T-cell (primary cell): Measurements from ENCODE around the gene MATN1. TPM values are rescaled to one million over a fixed set of nuclear protein-coding genes. Genes with fewer than 3 reads are reported as not detected.
A peak's percentile ranks its signal among the peaks of the same experiment; 100 is the strongest.

ENCODE experiments used
- ATAC-seq, 4 experiments: fragments of 200-7000 bp in 3 of 4; fragments of 150-1000 bp in 1 of 4; cut with Tn5 transposase; replicated peaks in 1 of 4; 1 replicate in 3 of 4; 2 replicates in 1 of 4; pipeline ENCODE4 v1.10.0; 2021; ENCODE audit warnings: moderate library complexity in 3 of 4, mild to moderate bottlenecking in 2 of 4, moderate number of reproducible peaks in 1 of 4
- CTCF ChIA-PET, 2 donors: fragments of 300-600 bp; sonication (Branson Sonifier 250); formaldehyde crosslinking; loops; one replicate each; lab custom pipeline; 2022; ENCODE audit warnings: antibody characterized with exemption in 2 of 2; lab: Charles Lee
- POLR2A ChIA-PET, 2 donors: fragments of 300-600 bp; sonication (Branson Sonifier 250); formaldehyde crosslinking; loops; one replicate each; lab custom pipeline; 2022; ENCODE audit warnings: antibody characterized with exemption in 2 of 2; lab: Charles Lee
- DNase-seq, 35 experiments: peaks; one replicate each; pipeline versions ENCODE4 v3.0.0 to v3.0.0-alpha.2; 2013 to 2023
- H3K27ac ChIP-seq: one replicate; pipeline ENCODE4 v1.5.1; 2013; ENCODE audit warnings: low read length
- H3K27me3 ChIP-seq, 2 experiments: replicated peaks in 1 of 2; 1 replicate in 1 of 2; 2 replicates in 1 of 2; pipeline versions ENCODE4 v1.6.1 to v1.7.0; 2013; ENCODE audit warnings: low read length in 1 of 2, mixed read lengths in 1 of 2; ENCODE audit not compliant: control insufficient read depth in 2 of 2, insufficient read depth in 2 of 2; ENCODE audit errors: extremely low read depth in 1 of 2
- H3K36me3 ChIP-seq, 2 donors: 1 replicate in 1 of 2; 2 replicates in 1 of 2; pipeline versions ENCODE4 v1.6.1 to v1.7.0; 2013; ENCODE audit warnings: low read length in 1 of 2; ENCODE audit not compliant: control insufficient read depth in 2 of 2, insufficient read depth in 1 of 2; ENCODE audit errors: extremely low read depth in 1 of 2
- H3K4me1 ChIP-seq, 2 experiments: 1 replicate in 1 of 2; 2 replicates in 1 of 2; pipeline versions ENCODE4 v1.6.1 to v1.7.0; 2013; ENCODE audit warnings: low read length in 2 of 2, mixed read lengths in 1 of 2; ENCODE audit not compliant: insufficient read depth in 2 of 2, control insufficient read depth in 1 of 2; ENCODE audit errors: extremely low read depth in 1 of 2
- H3K4me3 ChIP-seq, 2 donors: 1 replicate in 1 of 2; 2 replicates in 1 of 2; pipeline versions ENCODE4 v1.5.1 to v1.7.0; 2013; ENCODE audit warnings: mild to moderate bottlenecking in 2 of 2, low read length in 1 of 2, moderate library complexity in 1 of 2; ENCODE audit not compliant: control insufficient read depth in 1 of 2; ENCODE audit errors: extremely low read depth in 1 of 2
- H3K9me3 ChIP-seq: 2 replicates; pipeline ENCODE4 v1.7.0; 2013
- H3K27ac Mint-ChIP-seq, 2 donors: one replicate each; pipeline ENCODE4 v1.8.0; 2020 to 2021; ENCODE audit warnings: mild to moderate bottlenecking in 2 of 2, mixed read lengths in 2 of 2
- H3K27me3 Mint-ChIP-seq, 2 donors: one replicate each; pipeline ENCODE4 v1.8.0; 2021 to 2022; ENCODE audit warnings: mixed read lengths in 2 of 2
- H3K36me3 Mint-ChIP-seq: one replicate; pipeline ENCODE4 v1.8.0; 2021; ENCODE audit warnings: mixed read lengths
- H3K4me1 Mint-ChIP-seq, 3 donors: one replicate each; pipeline ENCODE4 v1.8.0; 2020 to 2022; ENCODE audit warnings: mixed read lengths in 3 of 3, mild to moderate bottlenecking in 1 of 3
- H3K4me3 Mint-ChIP-seq, 3 donors: one replicate each; pipeline ENCODE4 v1.8.0; 2020 to 2022; ENCODE audit warnings: mild to moderate bottlenecking in 3 of 3, mixed read lengths in 3 of 3, moderate library complexity in 3 of 3
- H3K9me3 Mint-ChIP-seq, 3 donors: one replicate each; pipeline ENCODE4 v1.8.0; 2020 to 2022; ENCODE audit warnings: mixed read lengths in 3 of 3
- WGBS: methylation state at CpG from one replicate; pipeline ENCODE4 v1.1.5; 2013; ENCODE audit warnings: missing lambda C conversion rate; ENCODE audit not compliant: insufficient coverage; 5-methylcytosine and 5-hydroxymethylcytosine counted together
- total RNA-seq, 35 experiments: library from RNA in 6 of 35; stranded (reverse) in 6 of 35; fragments of 120-200 nt in 1 of 35; gene quantifications; one replicate each; pipeline versions ENCODE4 v1.2.1 to v1.2.4 and lab custom pipeline; 2013 to 2026

Gene MATN1, protein sequence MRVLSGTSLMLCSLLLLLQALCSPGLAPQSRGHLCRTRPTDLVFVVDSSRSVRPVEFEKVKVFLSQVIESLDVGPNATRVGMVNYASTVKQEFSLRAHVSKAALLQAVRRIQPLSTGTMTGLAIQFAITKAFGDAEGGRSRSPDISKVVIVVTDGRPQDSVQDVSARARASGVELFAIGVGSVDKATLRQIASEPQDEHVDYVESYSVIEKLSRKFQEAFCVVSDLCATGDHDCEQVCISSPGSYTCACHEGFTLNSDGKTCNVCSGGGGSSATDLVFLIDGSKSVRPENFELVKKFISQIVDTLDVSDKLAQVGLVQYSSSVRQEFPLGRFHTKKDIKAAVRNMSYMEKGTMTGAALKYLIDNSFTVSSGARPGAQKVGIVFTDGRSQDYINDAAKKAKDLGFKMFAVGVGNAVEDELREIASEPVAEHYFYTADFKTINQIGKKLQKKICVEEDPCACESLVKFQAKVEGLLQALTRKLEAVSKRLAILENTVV
- total RNA-seq (1 to 10 TPM in 2 of 5 donors, under 1 TPM in 3; 0.20 to 5.5 (median 0.60) TPM), total RNA-seq (lab: John Stamatoyannopoulos, UW) (0.18 to 6.8 (median 2.1) reads per million in 29 experiments)
- total RNA-seq (2013): 0.42 TPM

DNA sequence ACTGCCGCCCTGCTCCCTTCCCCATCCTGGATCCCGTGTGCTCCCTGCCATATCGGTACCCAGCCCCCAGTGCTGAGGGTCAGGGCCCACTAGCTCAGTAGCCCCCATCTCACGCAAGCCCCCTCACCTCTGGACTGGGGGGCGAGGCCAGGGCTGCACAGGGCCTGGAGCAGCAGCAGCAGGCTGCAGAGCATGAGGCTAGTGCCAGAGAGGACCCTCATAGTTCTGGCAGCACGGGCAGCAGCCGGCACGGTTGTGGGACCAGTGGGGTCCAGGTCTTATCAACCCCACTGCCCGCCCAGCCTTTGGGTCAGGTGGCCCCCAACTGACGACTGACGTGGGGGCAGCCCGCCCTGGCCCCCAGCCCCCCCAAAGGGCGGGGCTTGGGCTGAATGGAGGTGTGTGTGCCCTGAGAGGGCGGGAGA lies at the start of gene MATN1:
MATN1 (minus strand) TSS at position 255 of the 425 bp plus-strand sequence; CDS start at position 221, 34 bp downstream.
- WGBS: 93% methylated on average over 9 of the region's 14 CpGs

DNA sequence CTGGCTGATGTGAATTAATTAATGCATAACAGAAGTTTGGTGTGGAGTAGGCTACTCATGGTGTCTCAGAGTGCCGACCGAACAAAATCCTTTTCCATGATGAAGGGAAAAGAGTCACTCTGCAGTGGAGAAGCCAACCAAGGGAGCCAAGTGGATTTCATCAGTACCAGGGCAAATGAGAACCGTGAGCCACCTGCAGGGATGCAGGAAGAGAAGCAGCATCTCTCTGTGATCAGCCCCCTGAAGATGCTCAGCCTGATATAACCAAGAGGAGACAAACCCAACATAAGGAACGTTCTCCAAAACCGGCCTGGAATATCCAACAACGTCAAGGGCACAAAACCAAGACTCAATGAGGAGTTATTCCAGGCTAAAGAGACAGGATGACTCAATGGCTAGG lies 47.6 kb upstream of the MATN1 start:
- Histone ChIP-seq H3K4me3 (no peak overlapping the region), H3K9me3 (no peaks in the 10 kb centered on the region), H3K36me3 (no peaks in the 10 kb centered on the region), H3K4me1 (peaks cover 4 to 10% of the 10 kb centered on the region in 2 experiments), H3K27me3 (peaks cover 0 to 8% of the 10 kb centered on the region in 2 experiments), H3K27ac (no peak overlapping the region)
- CTCF ChIA-PET: no interaction called here
- POLR2A ChIA-PET: interaction anchor here in 1 of 2 donors (0.6 kb wide), 1 partner anchor 92 kb away, joined by 3 read pairs; no protein-coding TSS in a partner anchor
- ATAC-seq (no peak), DNase-seq (no peak)
- no peak overlapping the region for H3K4me3 Mint-ChIP-seq
- H3K27ac Mint-ChIP-seq: no peak overlapping the region
- H3K27me3 Mint-ChIP-seq: no peaks in the 10 kb centered on the region
- peaks cover 6 to 12% (median 10%) of the 10 kb centered on the region in 3 donors for H3K4me1 Mint-ChIP-seq
- H3K36me3 Mint-ChIP-seq: no peaks in the 10 kb centered on the region
- H3K9me3 Mint-ChIP-seq: no peaks in the 10 kb centered on the region
- 83% methylated on average over 4 of the region's 6 CpGs for WGBS

More for the DNA sequence above, at the start of gene MATN1:
- POLR2A ChIA-PET: no interaction called here
- peak within 1 kb of the TSS; percentile 31 to 68 for H3K27ac Mint-ChIP-seq
- H3K9me3 ChIP-seq: no peaks in the 10 kb centered on the region
- H3K27me3 ChIP-seq: no peaks in the 10 kb centered on the region
- H3K4me1 ChIP-seq: peaks cover 0 to 43% of the 10 kb centered on the region in 2 experiments
- no peak within 1 kb of the TSS for H3K27ac ChIP-seq
- H3K4me3 ChIP-seq: no peak within 1 kb of the TSS
- DNase-seq (no peak), ATAC-seq (no peak)
- H3K9me3 Mint-ChIP-seq: no peaks in the 10 kb centered on the region
- peaks cover 0 to 47% of the 10 kb centered on the region in 2 donors for H3K36me3 ChIP-seq
- CTCF ChIA-PET: interaction anchor here (1.4 to 5.4 kb wide), 2 partner anchors 38 to 56 kb away, joined by 4 to 55 read pairs; no protein-coding TSS in a partner anchor
- H3K27me3 Mint-ChIP-seq: no peaks in the 10 kb centered on the region
- H3K4me3 Mint-ChIP-seq: no peak within 1 kb of the TSS
- peaks cover 27 to 51% (median 41%) of the 10 kb centered on the region in 3 donors for H3K4me1 Mint-ChIP-seq
- peaks cover 10% of the 10 kb centered on the region for H3K36me3 Mint-ChIP-seq

DNA sequence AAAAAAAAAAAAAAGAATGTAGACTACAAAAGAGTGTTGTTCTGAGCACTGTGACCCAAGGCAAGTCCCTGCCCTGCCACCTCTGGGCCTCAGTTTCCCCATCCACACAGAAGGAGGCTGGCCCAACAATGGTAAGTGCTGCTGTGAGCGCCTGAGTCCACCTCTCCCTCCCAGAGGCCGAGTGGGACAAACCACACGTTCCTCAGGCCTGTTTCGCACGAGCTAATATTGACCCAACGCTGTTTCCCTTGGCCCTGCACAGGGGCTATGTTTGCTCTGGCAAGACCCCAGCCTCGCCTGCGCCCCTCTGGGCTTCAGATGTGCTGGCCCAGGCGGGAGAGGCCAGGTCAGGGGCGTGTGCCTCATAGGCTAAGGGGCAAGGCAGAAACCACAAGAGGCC lies 46.8 kb upstream of the MATN1 start:
- ChIA-PET POLR2A (interaction anchor here in 1 of 2 donors (0.6 kb wide), 2 partner anchors 16 to 43 kb away, joined by 3 to 5 read pairs; no protein-coding TSS in a partner anchor), CTCF (no interaction called here)
- H3K27me3 ChIP-seq: peaks cover 0 to 6% of the 10 kb centered on the region in 2 experiments
- H3K27me3 Mint-ChIP-seq: no peaks in the 10 kb centered on the region
- H3K9me3 Mint-ChIP-seq: no peaks in the 10 kb centered on the region
- no peak overlapping the region for H3K4me3 ChIP-seq
- 88% methylated on average over 8 of the region's 10 CpGs for WGBS
- H3K36me3 Mint-ChIP-seq: no peaks in the 10 kb centered on the region
- peaks cover 13 to 18% (median 17%) of the 10 kb centered on the region in 3 donors for H3K4me1 Mint-ChIP-seq
- no peaks in the 10 kb centered on the region for H3K9me3 ChIP-seq
- no peak for DNase-seq
- no peak for ATAC-seq
- peaks cover 12 to 17% of the 10 kb centered on the region in 2 experiments for H3K4me1 ChIP-seq
- H3K36me3 ChIP-seq: no peaks in the 10 kb centered on the region
- no peak overlapping the region for H3K27ac ChIP-seq
- H3K4me3 Mint-ChIP-seq: no peak overlapping the region
- no peak overlapping the region for H3K27ac Mint-ChIP-seq

DNA sequence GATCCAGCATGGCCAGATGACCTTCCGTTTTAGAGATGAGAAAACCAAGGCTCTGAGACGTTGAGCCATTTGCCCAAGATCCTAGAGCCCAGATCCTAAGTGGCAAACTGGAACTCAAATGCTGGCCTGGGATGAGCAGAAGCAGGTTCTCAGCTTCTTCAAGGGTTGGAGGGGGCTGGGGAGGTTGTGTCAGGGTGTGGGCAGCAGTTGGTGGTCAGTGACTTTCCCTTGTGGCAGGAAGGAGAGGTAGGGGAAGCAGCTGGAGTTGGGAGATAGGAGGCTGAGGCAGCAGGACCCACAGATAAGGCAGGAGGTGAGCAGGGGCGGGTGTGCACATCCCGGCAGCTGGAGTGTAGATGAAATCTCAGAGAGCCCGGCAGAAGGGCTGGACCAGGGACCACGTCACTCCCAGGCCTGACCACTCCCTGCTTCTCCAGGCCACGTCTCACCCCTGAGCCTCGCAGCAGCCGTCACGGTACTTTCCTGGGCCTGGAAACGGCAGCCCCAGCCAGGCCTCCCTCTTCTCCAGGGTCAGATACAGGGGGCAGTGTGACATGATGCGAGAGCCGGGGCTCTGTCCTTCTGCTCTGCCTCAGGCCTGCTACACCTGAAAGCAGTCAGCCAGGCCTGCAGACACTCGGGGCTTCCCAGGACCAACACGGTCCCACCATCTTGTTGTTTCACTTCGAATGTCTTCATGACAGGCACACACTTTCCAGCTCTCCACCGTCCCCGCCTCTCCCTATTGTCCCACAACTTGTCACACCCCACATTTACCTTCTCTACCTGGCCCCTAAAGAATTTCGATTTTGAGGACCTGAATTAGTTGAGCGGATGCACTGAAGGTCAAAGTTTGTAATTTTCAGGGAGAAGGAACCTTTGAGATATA lies 45.7 kb upstream of the MATN1 start:
- Histone ChIP-seq H3K36me3 (no peaks in the 10 kb centered on the region), H3K4me3 (no peak overlapping the region), H3K9me3 (no peaks in the 10 kb centered on the region), H3K27ac (no peak overlapping the region), H3K4me1 (peaks cover 17 to 18% of the 10 kb centered on the region in 2 experiments), H3K27me3 (peaks cover 0 to 6% of the 10 kb centered on the region in 2 experiments)
- 92% methylated on average over 16 of the region's 20 CpGs for WGBS
- Mint-ChIP-seq H3K27ac (peak overlapping the region in 1 of 2 donors; percentile 57), H3K4me3 (no peak overlapping the region), H3K36me3 (no peaks in the 10 kb centered on the region), H3K27me3 (no peaks in the 10 kb centered on the region), H3K9me3 (no peaks in the 10 kb centered on the region), H3K4me1 (peaks cover 18 to 23% (median 20%) of the 10 kb centered on the region in 3 donors)
- CTCF ChIA-PET: no interaction called here
- POLR2A ChIA-PET: no interaction called here
- DNase-seq (no peak), ATAC-seq (peak in 1 of 4 experiments; percentile 14)

DNA sequence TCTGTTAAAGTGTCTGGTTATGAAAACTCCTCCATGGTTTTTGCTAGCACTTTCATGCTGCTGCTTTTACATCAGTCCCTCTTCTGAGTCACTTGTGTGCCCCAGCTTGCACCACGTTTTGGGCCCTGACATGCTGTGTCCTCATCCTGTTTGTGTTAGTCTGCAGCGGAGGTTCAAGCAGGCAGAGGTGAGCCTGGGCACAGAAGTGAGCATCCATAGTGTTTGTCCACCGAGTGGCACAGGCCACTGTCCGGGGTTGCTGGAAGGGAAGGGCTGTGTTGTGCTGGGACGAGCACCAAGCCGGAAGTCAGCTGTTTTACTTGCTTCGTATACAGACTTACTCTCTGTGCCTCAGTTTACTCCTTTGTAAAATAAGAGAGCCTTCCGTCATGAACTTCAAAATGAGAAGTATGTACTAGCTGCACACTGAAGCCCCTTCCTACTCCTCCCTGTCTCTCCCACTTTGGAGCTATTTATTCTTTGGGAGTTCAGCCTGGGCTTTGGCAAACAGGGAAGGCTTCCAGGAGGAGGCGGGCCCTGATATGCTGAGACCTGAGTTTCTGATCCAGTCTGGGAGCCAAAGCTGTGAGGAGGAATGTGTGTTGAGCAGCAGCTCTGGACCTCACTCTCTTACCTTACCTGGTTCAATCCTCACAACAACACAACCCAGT lies 44.9 kb upstream of the MATN1 start:
- 37% methylated on average over 2 of the region's 9 CpGs for WGBS
- no peaks in the 10 kb centered on the region for H3K9me3 ChIP-seq
- peak overlapping the region in 1 of 2 donors; percentile 57 for H3K27ac Mint-ChIP-seq

More for the DNA sequence above, 44.9 kb upstream of the MATN1 start:
- Histone ChIP-seq H3K36me3 (no peaks in the 10 kb centered on the region), H3K4me1 (peaks cover 17 to 21% of the 10 kb centered on the region in 2 experiments), H3K4me3 (no peak overlapping the region), H3K27ac (no peak overlapping the region), H3K27me3 (peaks cover 0 to 6% of the 10 kb centered on the region in 2 experiments)
- ATAC-seq (peak in 1 of 4 experiments; percentile 47), DNase-seq (no peak)
- no peaks in the 10 kb centered on the region for H3K36me3 Mint-ChIP-seq
- H3K4me1 Mint-ChIP-seq: peaks cover 22 to 27% (median 23%) of the 10 kb centered on the region in 3 donors
- H3K9me3 Mint-ChIP-seq: no peaks in the 10 kb centered on the region
- ChIA-PET POLR2A (interaction anchor here (0.6 to 1.0 kb wide), 2 partner anchors 9 to 254 kb away, joined by 3 read pairs; no protein-coding TSS in a partner anchor), CTCF (no interaction called here)
- H3K4me3 Mint-ChIP-seq: no peak overlapping the region
- no peaks in the 10 kb centered on the region for H3K27me3 Mint-ChIP-seq
